PFSK-1 (cell line): ENCODE measurements around the gene THUMPD2.

Experiments used
- FOXP2 ChIP-seq: optimal IDR thresholded peaks from 2 replicates; pipeline ENCODE3; 2011; ENCODE audit warnings: borderline replicate concordance, control low read depth, inconsistent platforms; ENCODE audit not compliant: insufficient read depth; ENCODE audit errors: extremely low read length, extremely low read depth
- POLR2AphosphoS5 ChIP-seq: IDR thresholded peaks from 2 replicates; pipeline ENCODE4 v1.6.1; 2012; ENCODE audit warnings: low read depth, mild to moderate bottlenecking, control low read depth, low read length, moderate library complexity
- SIN3A ChIP-seq: IDR thresholded peaks from 2 replicates; pipeline ENCODE4 v1.6.1; 2012; ENCODE audit warnings: mild to moderate bottlenecking, low read length, moderate library complexity, borderline replicate concordance; ENCODE audit not compliant: insufficient read depth
- TAF1 ChIP-seq: IDR thresholded peaks from 2 replicates; pipeline ENCODE4 v1.6.1; 2012; ENCODE audit warnings: low read length, control low read depth, borderline replicate concordance; ENCODE audit not compliant: insufficient read depth
- TF ChIP-seq, protein P1 (sequence below), 2 experiments: IDR thresholded peaks; 2 replicates each; pipeline versions ENCODE4 v1.6.1 to v1.8.0; 2011 to 2012; ENCODE audit warnings: low read depth in 2 of 2, low read length in 2 of 2, control low read depth in 1 of 2, inconsistent platforms in 1 of 2, mild to moderate bottlenecking in 1 of 2, moderate library complexity in 1 of 2; ENCODE audit not compliant: insufficient read depth in 1 of 2

Gene THUMPD2

DNA sequence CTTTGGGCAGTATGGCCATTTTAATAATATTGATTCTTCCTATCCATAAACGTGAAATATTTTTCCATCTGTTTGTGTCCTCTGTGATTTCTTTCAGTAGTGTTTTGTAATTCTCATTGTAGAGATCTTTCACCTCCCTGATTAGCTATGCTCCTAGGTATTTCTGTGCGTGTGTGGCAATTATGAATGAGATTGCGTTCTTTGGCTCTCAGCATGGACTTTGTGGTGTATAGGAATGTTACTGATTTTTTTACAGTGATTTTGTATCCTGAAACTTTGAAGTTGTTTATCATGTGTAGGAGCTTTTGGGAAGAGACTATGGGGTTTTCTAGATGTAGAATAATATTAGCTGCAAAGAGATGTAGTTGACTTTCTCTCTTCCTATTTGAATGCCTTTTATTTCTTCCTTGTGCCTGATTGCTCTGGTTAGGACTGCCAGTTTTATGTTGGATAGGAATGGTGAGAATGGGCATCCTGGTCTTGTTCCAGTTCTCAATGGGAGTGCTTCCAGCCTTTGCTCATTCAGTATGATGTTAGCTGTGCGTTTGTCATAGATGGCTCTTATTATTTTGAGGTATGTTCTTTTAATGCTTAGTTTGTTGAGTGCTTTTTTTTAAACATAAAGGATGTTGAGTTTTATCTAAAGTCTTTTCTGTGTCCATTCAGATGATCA, 27.0 kb upstream of the THUMPD2 start:
- TF ChIP-seq FOXP2 (no peak), SIN3A (no peak)
- TF ChIP-seq, protein P1, sequence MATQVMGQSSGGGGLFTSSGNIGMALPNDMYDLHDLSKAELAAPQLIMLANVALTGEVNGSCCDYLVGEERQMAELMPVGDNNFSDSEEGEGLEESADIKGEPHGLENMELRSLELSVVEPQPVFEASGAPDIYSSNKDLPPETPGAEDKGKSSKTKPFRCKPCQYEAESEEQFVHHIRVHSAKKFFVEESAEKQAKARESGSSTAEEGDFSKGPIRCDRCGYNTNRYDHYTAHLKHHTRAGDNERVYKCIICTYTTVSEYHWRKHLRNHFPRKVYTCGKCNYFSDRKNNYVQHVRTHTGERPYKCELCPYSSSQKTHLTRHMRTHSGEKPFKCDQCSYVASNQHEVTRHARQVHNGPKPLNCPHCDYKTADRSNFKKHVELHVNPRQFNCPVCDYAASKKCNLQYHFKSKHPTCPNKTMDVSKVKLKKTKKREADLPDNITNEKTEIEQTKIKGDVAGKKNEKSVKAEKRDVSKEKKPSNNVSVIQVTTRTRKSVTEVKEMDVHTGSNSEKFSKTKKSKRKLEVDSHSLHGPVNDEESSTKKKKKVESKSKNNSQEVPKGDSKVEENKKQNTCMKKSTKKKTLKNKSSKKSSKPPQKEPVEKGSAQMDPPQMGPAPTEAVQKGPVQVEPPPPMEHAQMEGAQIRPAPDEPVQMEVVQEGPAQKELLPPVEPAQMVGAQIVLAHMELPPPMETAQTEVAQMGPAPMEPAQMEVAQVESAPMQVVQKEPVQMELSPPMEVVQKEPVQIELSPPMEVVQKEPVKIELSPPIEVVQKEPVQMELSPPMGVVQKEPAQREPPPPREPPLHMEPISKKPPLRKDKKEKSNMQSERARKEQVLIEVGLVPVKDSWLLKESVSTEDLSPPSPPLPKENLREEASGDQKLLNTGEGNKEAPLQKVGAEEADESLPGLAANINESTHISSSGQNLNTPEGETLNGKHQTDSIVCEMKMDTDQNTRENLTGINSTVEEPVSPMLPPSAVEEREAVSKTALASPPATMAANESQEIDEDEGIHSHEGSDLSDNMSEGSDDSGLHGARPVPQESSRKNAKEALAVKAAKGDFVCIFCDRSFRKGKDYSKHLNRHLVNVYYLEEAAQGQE (IDR thresholded peaks at IDR 0.05; ENCODE audit: insufficient read depth in 1 of 2, low read depth in 2 of 2, low read length in 2 of 2), result no peak

DNA sequence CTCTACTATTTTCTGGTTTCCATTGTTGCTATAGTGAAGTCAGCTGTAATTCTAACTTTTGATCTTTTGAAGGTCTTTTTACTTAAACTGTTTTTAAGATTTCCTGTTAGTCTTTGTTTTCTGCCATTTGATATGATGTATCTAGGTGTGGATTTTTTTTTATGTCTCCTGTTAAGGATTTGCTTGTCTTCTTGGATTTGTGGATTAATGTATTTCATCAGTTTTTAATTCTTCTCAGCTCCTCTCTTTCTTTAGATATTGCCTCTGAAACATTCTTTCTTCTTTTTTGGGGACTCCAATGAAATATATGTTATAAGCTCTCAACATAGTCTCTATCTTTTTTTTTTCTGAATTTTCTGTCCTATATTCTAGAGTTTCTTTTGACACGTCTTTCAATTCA, 24.8 kb upstream of the THUMPD2 start:
- TF ChIP-seq TAF1, result no peak
- TF ChIP-seq POLR2AphosphoS5, result no peak
- TF ChIP-seq, protein P1 (IDR thresholded peaks at IDR 0.05; ENCODE audit: insufficient read depth in 1 of 2, low read depth in 2 of 2, low read length in 2 of 2), result no peak
- no peak for TF ChIP-seq SIN3A
- no peak for TF ChIP-seq FOXP2

DNA sequence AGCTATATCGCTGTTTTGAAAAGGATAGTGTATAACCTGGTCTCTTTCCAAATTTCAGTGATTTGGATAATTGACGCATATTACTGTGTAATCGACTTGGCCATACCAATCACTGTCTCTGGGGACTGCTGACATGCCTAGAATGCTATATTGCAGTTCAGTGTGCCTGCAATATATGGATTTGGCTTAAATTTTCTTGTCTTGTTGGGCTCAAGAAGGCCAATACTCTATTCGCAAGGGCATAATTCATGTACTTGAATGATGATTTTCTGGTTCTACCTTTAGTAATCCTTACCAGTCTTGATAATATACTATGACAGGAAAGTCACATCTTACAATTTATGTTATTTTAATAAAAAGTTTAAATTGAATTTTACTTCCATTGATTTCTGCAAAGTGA, 21.7 kb upstream of the THUMPD2 start:
- TF ChIP-seq TAF1 (no peak), FOXP2 (no peak), SIN3A (no peak), POLR2AphosphoS5 (no peak)
- TF ChIP-seq, protein P1 (IDR thresholded peaks at IDR 0.05; ENCODE audit: insufficient read depth in 1 of 2, low read depth in 2 of 2, low read length in 2 of 2), result no peak

DNA sequence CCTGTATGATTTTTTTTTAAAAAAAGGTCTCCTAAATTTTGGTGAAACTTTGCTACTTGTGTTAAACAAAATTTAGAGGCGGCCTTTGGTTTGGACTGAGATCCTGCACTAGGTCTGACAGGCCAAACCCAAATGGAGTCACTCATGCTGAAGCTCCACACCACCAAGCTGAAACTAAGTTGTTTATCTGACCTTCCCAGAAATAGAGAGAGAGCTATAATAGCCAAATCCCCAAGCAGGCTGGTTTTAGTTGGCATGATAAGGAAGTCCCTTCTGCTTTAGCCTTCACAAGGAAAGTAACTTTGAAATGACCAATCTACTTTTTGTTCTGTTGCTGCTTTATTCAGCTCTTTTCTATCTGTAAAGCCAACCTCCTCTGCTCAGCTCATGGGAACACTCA, 17.1 kb upstream of the THUMPD2 start:
- TF ChIP-seq TAF1 (no peak), POLR2AphosphoS5 (no peak), SIN3A (no peak), FOXP2 (no peak)
- TF ChIP-seq, protein P1 (IDR thresholded peaks at IDR 0.05; ENCODE audit: insufficient read depth in 1 of 2, low read depth in 2 of 2, low read length in 2 of 2), result no peak

DNA sequence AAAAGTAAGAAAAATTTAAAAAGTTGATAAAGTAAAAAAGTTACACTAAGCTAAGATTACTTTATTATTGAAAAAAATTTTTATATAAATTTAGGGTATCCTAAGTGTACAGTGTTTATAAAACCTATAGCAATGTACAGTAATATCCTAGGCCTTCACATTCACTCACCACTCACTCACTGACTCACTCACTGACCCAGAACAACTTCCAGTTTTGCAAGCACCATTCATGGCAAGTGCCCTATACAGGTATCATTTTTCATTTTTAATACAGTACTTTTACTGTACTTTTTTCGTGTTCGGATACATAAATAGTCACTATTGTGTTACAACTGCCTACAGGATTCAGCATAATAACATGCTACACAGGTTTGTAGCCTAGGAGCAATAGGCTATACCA, 8.9 kb upstream of the THUMPD2 start:
- TF ChIP-seq SIN3A (no peak), FOXP2 (no peak), TAF1 (no peak), POLR2AphosphoS5 (no peak)
- TF ChIP-seq, protein P1 (IDR thresholded peaks at IDR 0.05; ENCODE audit: insufficient read depth in 1 of 2, low read depth in 2 of 2, low read length in 2 of 2), result no peak
